Neural cell (in vitro differentiated cells): ENCODE measurements around the gene KSR2. TPM values are rescaled to one million over a fixed set of nuclear protein-coding genes. Genes with fewer than 3 reads are reported as not detected.

Experiments
- H2AFZ ChIP-seq: fragments of 200-600, 300-800 bp; sonication (generic), shearing (Covaris generic); 2 replicates; pipeline ENCODE4 v1.6.0; 2014; ENCODE audit warnings: low read depth, mild to moderate bottlenecking, antibody characterized with exemption, low read length, moderate library complexity
- H3F3A ChIP-seq: fragments of 200-600 bp; shearing (Covaris generic); 2 replicates; pipeline ENCODE4 v1.6.1; 2016; ENCODE audit warnings: mild to moderate bottlenecking, moderate library complexity, mixed read lengths, antibody characterized with exemption, low read length; ENCODE audit not compliant: insufficient read depth, poor library complexity, severe bottlenecking
- H3K27ac ChIP-seq: fragments of 200-600, 300-800 bp; sonication (generic), shearing (Covaris generic); 2 replicates; pipeline ENCODE4 v1.5.1; 2014; ENCODE audit warnings: mild to moderate bottlenecking, low read length, moderate library complexity
- H3K27me3 ChIP-seq: fragments of 300-800, 200-600 bp; sonication (generic), shearing (Covaris generic); 2 replicates; pipeline ENCODE4 v1.6.0; 2014; ENCODE audit warnings: mild to moderate bottlenecking, low read depth, low read length, moderate library complexity; ENCODE audit not compliant: insufficient read depth
- H3K36me3 ChIP-seq: fragments of 300-800, 200-600 bp; sonication (generic), shearing (Covaris generic); 2 replicates; pipeline ENCODE4 v1.5.1; 2014; ENCODE audit warnings: mild to moderate bottlenecking, antibody characterized with exemption, low read length, moderate library complexity; ENCODE audit not compliant: insufficient read depth
- H3K4me2 ChIP-seq: fragments of 300-800, 200-600 bp; sonication (generic), shearing (Covaris generic); 2 replicates; pipeline ENCODE4 v1.6.0; 2014; ENCODE audit warnings: mild to moderate bottlenecking, low read length
- H3K4me3 ChIP-seq: fragments of 300-800, 200-600 bp; sonication (generic), shearing (Covaris generic); 2 replicates; pipeline ENCODE4 v1.5.1; 2014; ENCODE audit warnings: mild to moderate bottlenecking, low read length, moderate library complexity
- H3K79me2 ChIP-seq: fragments of 200-600 bp; shearing (Covaris generic); replicated peaks from 2 replicates; pipeline ENCODE4 v1.6.0; 2014; ENCODE audit warnings: mild to moderate bottlenecking, low read length, moderate library complexity; ENCODE audit not compliant: insufficient read depth
- H3K9ac ChIP-seq: fragments of 300-800, 200-600 bp; sonication (generic), shearing (Covaris generic); 2 replicates; pipeline ENCODE4 v1.6.1; 2016; ENCODE audit warnings: mild to moderate bottlenecking, low read length, mixed read lengths
- H3K9me2 ChIP-seq: fragments of 200-600 bp; shearing (Covaris generic); 2 replicates; pipeline ENCODE4 v1.6.1; 2016; ENCODE audit warnings: mild to moderate bottlenecking, low read length, mixed read lengths; ENCODE audit not compliant: insufficient read depth
- H3K9me3 ChIP-seq: fragments of 200-600, 300-800 bp; sonication (generic), shearing (Covaris generic); 2 replicates; pipeline ENCODE4 v1.6.1; 2016; ENCODE audit warnings: mild to moderate bottlenecking, mixed run types, low read length, moderate library complexity, mixed read lengths
- H4K20me1 ChIP-seq: fragments of 200-600 bp; shearing (Covaris generic); 2 replicates; pipeline ENCODE4 v1.6.1; 2016; ENCODE audit warnings: mild to moderate bottlenecking, mixed run types; ENCODE audit not compliant: insufficient read depth
- CTCF ChIP-seq: fragments of 450-650 bp; IDR thresholded peaks from 2 replicates; pipeline ENCODE4 v1.5.1; 2014; ENCODE audit warnings: antibody characterized with exemption, mild to moderate bottlenecking, moderate library complexity; ENCODE audit not compliant: poor library complexity, severe bottlenecking
- EP300 ChIP-seq: fragments of 450-650 bp; conservative IDR thresholded peaks from 2 replicates; pipeline ENCODE4 v1.6.1; 2014; ENCODE audit warnings: antibody characterized with exemption, mild to moderate bottlenecking, moderate library complexity; ENCODE audit not compliant: poor library complexity, severe bottlenecking
- EZH2 ChIP-seq: fragments of 200-600, 300-800 bp; shearing (Covaris generic), sonication (generic); IDR thresholded peaks from 2 replicates; pipeline ENCODE4 v1.6.1; 2014; ENCODE audit warnings: antibody characterized with exemption, low read length, borderline replicate concordance, mild to moderate bottlenecking; ENCODE audit not compliant: insufficient read depth, poor library complexity, severe bottlenecking
- MXI1 ChIP-seq: fragments of 450-650 bp; conservative IDR thresholded peaks from 2 replicates; pipeline ENCODE4 v1.6.1; 2014; ENCODE audit warnings: antibody characterized with exemption, mild to moderate bottlenecking; ENCODE audit not compliant: poor library complexity, severe bottlenecking
- POLR2AphosphoS5 ChIP-seq: IDR thresholded peaks from 2 replicates; pipeline ENCODE4 v1.6.1; 2012
- RAD21 ChIP-seq: fragments of 450-650 bp; conservative IDR thresholded peaks from 2 replicates; pipeline ENCODE4 v1.6.1; 2014; ENCODE audit warnings: antibody characterized with exemption, mild to moderate bottlenecking, moderate library complexity
- REST ChIP-seq: IDR thresholded peaks from 2 replicates; pipeline ENCODE4 v1.6.1; 2012; ENCODE audit warnings: borderline replicate concordance
- SMC3 ChIP-seq: fragments of 450-650 bp; conservative IDR thresholded peaks from 2 replicates; pipeline ENCODE4 v1.6.1; 2014; ENCODE audit warnings: antibody characterized with exemption, mild to moderate bottlenecking, moderate library complexity; ENCODE audit not compliant: poor library complexity
- TAF1 ChIP-seq: IDR thresholded peaks from 2 replicates; pipeline ENCODE4 v1.6.1; 2012; ENCODE audit warnings: low read depth
- polyA plus RNA-seq: library from polyadenylated mRNA; depleted of rRNA; stranded (reverse); fragments of >200 nt; gene quantifications from 2 replicates; pipeline ENCODE4 v1.2.3, GENCODE V29; 2014

Gene KSR2
- polyA plus RNA-seq, 1 donor from 2014 or later, result 3.0 TPM

GRCh38 chr12:117921929-117922777, 46.6 kb downstream of the KSR2 start:
- no peaks in the 10 kb centered on the region for H3K27me3 ChIP-seq
- no peaks in the 10 kb centered on the region for H3K9me2 ChIP-seq
- no peak overlapping the region for H3K27ac ChIP-seq
- no peak overlapping the region for H3K9ac ChIP-seq
- no peak overlapping the region for H2AFZ ChIP-seq
- TF ChIP-seq REST, result no peak
- no peak for TF ChIP-seq RAD21
- TF ChIP-seq POLR2AphosphoS5, result no peak
- TF ChIP-seq CTCF, result no peak
- TF ChIP-seq SMC3, result no peak
- no peak for TF ChIP-seq MXI1
- no peak for TF ChIP-seq EP300
- H3F3A ChIP-seq, result no peaks in the 10 kb centered on the region
- no peak overlapping the region for H3K4me3 ChIP-seq
- no peaks in the 10 kb centered on the region for H4K20me1 ChIP-seq
- H3K36me3 ChIP-seq, result no peaks in the 10 kb centered on the region
- H3K4me2 ChIP-seq, result no peak overlapping the region
- H3K9me3 ChIP-seq, result no peaks in the 10 kb centered on the region
- no peaks in the 10 kb centered on the region for H3K79me2 ChIP-seq

GRCh38 chr12:117919479-117919878, 49.3 kb downstream of the KSR2 start:
- Histone ChIP-seq H4K20me1 (no peaks in the 10 kb centered on the region), H3F3A (no peaks in the 10 kb centered on the region), H3K79me2 (no peaks in the 10 kb centered on the region), H3K9ac (no peak overlapping the region), H3K4me2 (no peak overlapping the region), H3K36me3 (no peaks in the 10 kb centered on the region), H3K27me3 (no peaks in the 10 kb centered on the region), H2AFZ (no peak overlapping the region), H3K9me2 (no peaks in the 10 kb centered on the region), H3K27ac (no peak overlapping the region), H3K4me3 (no peak overlapping the region), H3K9me3 (no peaks in the 10 kb centered on the region)
- TF ChIP-seq POLR2AphosphoS5 (no peak), RAD21 (no peak), EZH2 (no peak), REST (no peak), MXI1 (no peak), EP300 (no peak), TAF1 (no peak), SMC3 (no peak)
